Osteoblast (primary cell): Measurements from ENCODE around the gene DMRTC2. TPM values are rescaled to one million over a fixed set of nuclear protein-coding genes. Genes with fewer than 3 reads are reported as not detected.

ENCODE experiments used
- DNase-seq: peaks from one replicate; pipeline ENCODE4 v3.0.0; 2011; ENCODE audit warnings: low spot score, mixed read lengths; ENCODE audit not compliant: insufficient read length; ENCODE audit errors: missing footprints
- H2AFZ ChIP-seq: 2 replicates; pipeline ENCODE4 v1.6.0; 2011; ENCODE audit warnings: mild to moderate bottlenecking, low read length
- H3K27ac ChIP-seq: 2 replicates; pipeline ENCODE4 v1.5.1; 2011; ENCODE audit warnings: mild to moderate bottlenecking, low read depth, low read length, moderate library complexity
- H3K27me3 ChIP-seq: 2 replicates; pipeline ENCODE4 v1.6.0; 2012; ENCODE audit warnings: mild to moderate bottlenecking, control low read depth, inconsistent platforms, low read length, moderate library complexity; ENCODE audit not compliant: insufficient read depth
- H3K36me3 ChIP-seq: 2 replicates; pipeline ENCODE4 v1.5.1; 2011; ENCODE audit warnings: mild to moderate bottlenecking, low read length, control low read depth, moderate library complexity; ENCODE audit not compliant: insufficient read depth
- H3K4me1 ChIP-seq: 2 replicates; pipeline ENCODE4 v1.5.1; 2011; ENCODE audit warnings: mild to moderate bottlenecking, low read length, control low read depth, moderate library complexity; ENCODE audit not compliant: insufficient read depth
- H3K4me2 ChIP-seq: 2 replicates; pipeline ENCODE4 v1.6.0; 2011; ENCODE audit warnings: mild to moderate bottlenecking, low read length; ENCODE audit not compliant: insufficient read depth
- H3K4me3 ChIP-seq: fragments of 200-600 bp; sonication (generic); 3 replicates; pipeline ENCODE4 v1.5.1; 2012; ENCODE audit warnings: mild to moderate bottlenecking, low read length, inconsistent platforms; ENCODE audit not compliant: insufficient read depth
- H3K79me2 ChIP-seq: 2 replicates; pipeline ENCODE4 v1.6.0; 2012; ENCODE audit warnings: mild to moderate bottlenecking, low read length, control low read depth, inconsistent platforms; ENCODE audit not compliant: insufficient read depth
- H3K9me3 ChIP-seq: 2 replicates; pipeline ENCODE4 v1.5.1; 2011; ENCODE audit warnings: low read depth, low read length, control low read depth
- H4K20me1 ChIP-seq: 2 replicates; pipeline ENCODE4 v1.6.0; 2012; ENCODE audit warnings: mild to moderate bottlenecking, low read length, control low read depth; ENCODE audit not compliant: insufficient read depth
- total RNA-seq: library from RNA; depleted of rRNA; stranded (reverse); fragments of >200 nt; gene quantifications from 2 replicates; pipeline ENCODE4 v1.2.3, GENCODE V29; 2012
- TF ChIP-seq, protein P1 (sequence below): IDR thresholded peaks from 2 replicates; pipeline ENCODE4 v1.5.1; 2011; ENCODE audit warnings: mild to moderate bottlenecking, low read depth, low read length, moderate library complexity; ENCODE audit errors: extremely low read depth

The DMRTC2 gene
- total RNA-seq, 1 donor, result not detected

DNA sequence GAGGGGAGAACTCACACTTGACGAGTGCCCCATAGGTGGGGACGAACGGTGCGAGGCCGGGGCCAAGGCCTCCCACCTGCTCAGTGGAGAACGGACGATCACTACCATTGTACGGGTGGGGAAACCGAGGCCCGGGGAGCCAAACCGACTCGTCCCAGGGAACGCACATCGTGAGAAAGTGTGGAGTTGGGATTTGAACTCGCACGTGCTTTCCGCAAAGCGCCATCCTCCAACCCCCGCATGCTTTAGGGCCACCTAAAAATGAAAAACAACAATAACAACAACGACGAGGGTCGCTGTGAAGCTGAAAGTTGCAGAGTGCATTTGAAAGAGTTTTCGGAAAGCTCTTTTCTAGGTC is 38.6 kb downstream of the DMRTC2 start:
- Histone ChIP-seq H3K27ac (no peak overlapping the region), H3K27me3 (no peaks in the 10 kb centered on the region), H3K36me3 (no peaks in the 10 kb centered on the region), H3K4me1 (peaks cover 24% of the 10 kb centered on the region), H4K20me1 (peaks cover 23% of the 10 kb centered on the region), H3K4me2 (peak overlapping the region; percentile 98), H3K4me3 (peak overlapping the region; percentile 84), H2AFZ (peak overlapping the region; percentile 61), H3K9me3 (no peaks in the 10 kb centered on the region), H3K79me2 (peaks cover 33% of the 10 kb centered on the region)
- no peak for DNase-seq
- TF ChIP-seq, protein P1, sequence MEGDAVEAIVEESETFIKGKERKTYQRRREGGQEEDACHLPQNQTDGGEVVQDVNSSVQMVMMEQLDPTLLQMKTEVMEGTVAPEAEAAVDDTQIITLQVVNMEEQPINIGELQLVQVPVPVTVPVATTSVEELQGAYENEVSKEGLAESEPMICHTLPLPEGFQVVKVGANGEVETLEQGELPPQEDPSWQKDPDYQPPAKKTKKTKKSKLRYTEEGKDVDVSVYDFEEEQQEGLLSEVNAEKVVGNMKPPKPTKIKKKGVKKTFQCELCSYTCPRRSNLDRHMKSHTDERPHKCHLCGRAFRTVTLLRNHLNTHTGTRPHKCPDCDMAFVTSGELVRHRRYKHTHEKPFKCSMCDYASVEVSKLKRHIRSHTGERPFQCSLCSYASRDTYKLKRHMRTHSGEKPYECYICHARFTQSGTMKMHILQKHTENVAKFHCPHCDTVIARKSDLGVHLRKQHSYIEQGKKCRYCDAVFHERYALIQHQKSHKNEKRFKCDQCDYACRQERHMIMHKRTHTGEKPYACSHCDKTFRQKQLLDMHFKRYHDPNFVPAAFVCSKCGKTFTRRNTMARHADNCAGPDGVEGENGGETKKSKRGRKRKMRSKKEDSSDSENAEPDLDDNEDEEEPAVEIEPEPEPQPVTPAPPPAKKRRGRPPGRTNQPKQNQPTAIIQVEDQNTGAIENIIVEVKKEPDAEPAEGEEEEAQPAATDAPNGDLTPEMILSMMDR, result no peak

DNA sequence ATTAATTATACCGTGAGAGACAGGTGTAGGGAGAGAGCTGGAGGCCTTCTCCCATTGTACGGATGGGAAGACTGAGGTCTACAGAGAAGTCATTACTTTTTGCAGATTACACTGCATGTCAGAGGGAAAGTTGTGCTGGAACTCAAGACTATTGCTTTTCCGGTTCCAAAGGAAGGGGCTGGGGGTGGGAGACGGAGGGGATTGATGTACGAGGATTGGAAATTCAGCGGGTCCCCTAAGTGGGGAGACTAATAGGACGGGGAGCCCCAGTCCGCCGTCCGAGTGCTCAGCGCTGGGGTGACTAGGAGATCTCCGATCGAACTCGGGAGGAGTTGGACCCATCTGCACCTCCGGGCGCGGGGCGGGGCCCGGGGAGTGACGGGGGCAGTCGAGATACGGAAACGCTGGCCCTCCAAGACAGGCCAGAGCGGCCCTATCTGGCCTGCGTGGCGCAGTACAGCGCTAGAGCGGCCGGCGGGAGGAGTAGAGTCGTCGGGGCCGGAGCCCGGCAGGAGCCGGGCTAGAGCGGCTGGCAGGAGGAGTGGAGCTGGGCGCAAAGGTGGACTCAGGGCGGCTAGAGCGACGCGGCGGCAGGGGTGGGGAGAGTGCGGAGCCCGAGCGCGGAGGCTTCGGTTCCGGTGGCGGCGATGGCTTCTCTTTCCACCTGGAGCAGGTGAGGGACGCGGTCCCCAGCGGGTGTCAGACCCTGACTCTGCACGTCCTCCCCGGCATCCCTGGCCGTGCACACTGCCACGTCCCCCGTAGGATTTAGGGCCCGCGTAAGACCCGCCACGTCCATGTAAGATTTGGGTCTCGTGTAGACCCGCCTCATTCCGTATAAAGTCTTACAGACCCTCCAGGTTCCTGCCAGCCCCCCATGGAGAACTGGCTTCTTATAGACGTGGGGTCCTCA is 39.2 kb downstream of the DMRTC2 start:
- TF ChIP-seq, protein P1, result no peak

DNA sequence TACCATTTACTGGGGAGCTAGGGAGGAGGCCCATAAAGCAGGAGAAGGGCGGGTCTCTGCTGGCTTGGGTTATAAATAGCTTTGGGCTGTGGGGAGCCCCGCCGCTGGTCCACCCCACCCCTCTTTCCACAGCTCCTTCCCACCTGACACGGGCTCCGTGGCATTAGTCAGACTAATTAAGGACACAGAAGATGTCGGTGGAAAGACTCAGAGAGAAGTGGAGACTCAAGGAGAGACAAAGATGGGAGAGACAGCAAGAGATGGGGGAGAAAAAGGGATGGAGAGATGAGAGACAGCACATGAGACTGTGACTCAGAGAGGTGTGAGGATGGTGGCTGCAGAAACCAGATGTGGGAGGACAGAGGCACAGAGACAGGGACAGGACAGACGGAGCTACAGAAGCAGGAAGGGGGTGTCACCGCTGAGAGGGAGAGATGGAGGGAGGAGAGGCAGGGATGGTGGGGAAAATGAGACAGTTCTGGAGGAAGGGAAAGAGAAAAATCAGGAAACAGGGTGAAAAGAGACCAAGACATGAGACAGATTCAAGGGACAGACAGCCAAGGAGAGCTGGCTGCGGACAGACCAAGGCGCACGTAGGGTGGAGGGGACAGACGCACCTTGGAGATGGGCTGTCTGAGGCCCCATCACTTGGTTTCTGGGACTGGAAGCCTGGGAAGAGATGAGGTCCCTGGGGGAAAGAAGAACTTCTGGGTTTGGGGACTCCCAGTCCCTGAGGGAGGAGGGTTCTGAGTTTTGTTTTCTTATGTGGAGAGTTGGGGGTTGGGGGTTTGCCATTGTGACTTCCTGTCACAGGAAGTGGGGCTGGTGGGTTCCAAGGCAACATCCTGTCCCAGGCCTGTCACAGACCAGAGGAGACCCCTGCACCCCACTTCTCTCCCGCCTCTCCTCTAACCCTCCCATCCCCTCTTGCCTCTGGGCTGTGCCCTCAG is 42.2 kb downstream of the DMRTC2 start:
- peak; percentile 93 for DNase-seq
- H3K4me1 ChIP-seq, result peaks cover 24% of the 10 kb centered on the region
- H2AFZ ChIP-seq, result no peak overlapping the region
- H3K4me3 ChIP-seq, result no peak overlapping the region
- H3K36me3 ChIP-seq, result peaks cover 20% of the 10 kb centered on the region
- peaks cover 47% of the 10 kb centered on the region for H4K20me1 ChIP-seq
- no peaks in the 10 kb centered on the region for H3K27me3 ChIP-seq
- TF ChIP-seq, protein P1, result no peak
- H3K27ac ChIP-seq, result no peak overlapping the region
- H3K9me3 ChIP-seq, result no peaks in the 10 kb centered on the region
- H3K4me2 ChIP-seq, result no peak overlapping the region
- peaks cover 39% of the 10 kb centered on the region for H3K79me2 ChIP-seq

More for the DNA sequence above, 39.2 kb downstream of the DMRTC2 start:
- H4K20me1 ChIP-seq, result peaks cover 26% of the 10 kb centered on the region
- peak overlapping the region; percentile 91 for H2AFZ ChIP-seq
- H3K27me3 ChIP-seq, result no peaks in the 10 kb centered on the region
- H3K79me2 ChIP-seq, result peaks cover 36% of the 10 kb centered on the region
- no peaks in the 10 kb centered on the region for H3K9me3 ChIP-seq
- peak overlapping the region; percentile 81 for H3K27ac ChIP-seq
- H3K4me3 ChIP-seq, result peak overlapping the region; percentile 84
- H3K36me3 ChIP-seq, result peaks cover 3% of the 10 kb centered on the region
- DNase-seq, result peak; percentile 100
- H3K4me1 ChIP-seq, result peaks cover 24% of the 10 kb centered on the region
- peak overlapping the region; percentile 98 for H3K4me2 ChIP-seq
